Activated T-cell treated with anti-CD3 and anti-CD28 coated beads, Interleukin-2, amount 50 U/mL, for 24 hours (primary cell): ENCODE results near the gene KLHDC9.
A peak's percentile ranks its signal among the peaks of the same experiment; 100 is the strongest.

ENCODE experiments used
- DNase-seq: peaks from one replicate; pipeline ENCODE4 v3.0.0-alpha.2; 2020
- H3K27ac Mint-ChIP-seq: 2 replicates; pipeline ENCODE4 v1.8.0; 2020; ENCODE audit warnings: mild to moderate bottlenecking, mixed read lengths
- H3K27me3 Mint-ChIP-seq: 2 replicates; pipeline ENCODE4 v1.8.0; 2020; ENCODE audit warnings: mixed read lengths
- H3K36me3 Mint-ChIP-seq: 2 replicates; pipeline ENCODE4 v1.8.0; 2020; ENCODE audit warnings: low read depth, mixed read lengths
- H3K4me1 Mint-ChIP-seq: 2 replicates; pipeline ENCODE4 v1.8.0; 2020; ENCODE audit warnings: low read depth, mixed read lengths
- H3K4me3 Mint-ChIP-seq: 2 replicates; pipeline ENCODE4 v1.8.0; 2020; ENCODE audit warnings: mild to moderate bottlenecking, moderate library complexity, mixed read lengths
- H3K9me3 Mint-ChIP-seq: 2 replicates; pipeline ENCODE4 v1.8.0; 2020; ENCODE audit warnings: mixed read lengths

Gene KLHDC9

GRCh38 chr1:161070761-161071160 lies 27.4 kb upstream of the KLHDC9 start:
- Mint-ChIP-seq H3K27me3 (no peaks in the 10 kb centered on the region), H3K4me1 (peaks cover 49% of the 10 kb centered on the region)
- DNase-seq = no peak

GRCh38 chr1:161071886-161072371 lies 26.2 kb upstream of the KLHDC9 start:
- H3K9me3 Mint-ChIP-seq = peaks cover 2% of the 10 kb centered on the region
- peaks cover 23% of the 10 kb centered on the region for H3K36me3 Mint-ChIP-seq
- no peak overlapping the region for H3K4me3 Mint-ChIP-seq
- peak overlapping the region; percentile 17 for H3K27ac Mint-ChIP-seq
- H3K27me3 Mint-ChIP-seq = no peaks in the 10 kb centered on the region
- peak; percentile 62 for DNase-seq
- H3K4me1 Mint-ChIP-seq = peaks cover 42% of the 10 kb centered on the region

More at GRCh38 chr1:161070761-161071160, 27.4 kb upstream of the KLHDC9 start:
- H3K9me3 Mint-ChIP-seq = peaks cover 2% of the 10 kb centered on the region
- peaks cover 32% of the 10 kb centered on the region for H3K36me3 Mint-ChIP-seq
- peak overlapping the region; percentile 98 for H3K27ac Mint-ChIP-seq
- no peak overlapping the region for H3K4me3 Mint-ChIP-seq

GRCh38 chr1:161072751-161073449 lies 25.3 kb upstream of the KLHDC9 start:
- Mint-ChIP-seq H3K9me3 (peaks cover 2% of the 10 kb centered on the region), H3K4me1 (peaks cover 34% of the 10 kb centered on the region), H3K27me3 (no peaks in the 10 kb centered on the region), H3K36me3 (peaks cover 16% of the 10 kb centered on the region), H3K4me3 (no peak overlapping the region), H3K27ac (no peak overlapping the region)
- no peak for DNase-seq

- no peak overlapping the region for H3K27ac Mint-ChIP-seq
- H3K4me1 Mint-ChIP-seq = peaks cover 29% of the 10 kb centered on the region
- H3K27me3 Mint-ChIP-seq = no peaks in the 10 kb centered on the region
- H3K4me3 Mint-ChIP-seq = no peak overlapping the region
- no peak for DNase-seq
- H3K36me3 Mint-ChIP-seq = peaks cover 9% of the 10 kb centered on the region
- peaks cover 2% of the 10 kb centered on the region for H3K9me3 Mint-ChIP-seq
Measured at GRCh38 chr1:161073474-161074121, 24.6 kb upstream of the KLHDC9 start.

GRCh38 chr1:161074676-161075368 lies 23.3 kb upstream of the KLHDC9 start:
- H3K36me3 Mint-ChIP-seq = no peaks in the 10 kb centered on the region
- H3K27me3 Mint-ChIP-seq = no peaks in the 10 kb centered on the region
- peaks cover 26% of the 10 kb centered on the region for H3K4me1 Mint-ChIP-seq
- H3K9me3 Mint-ChIP-seq = peaks cover 2% of the 10 kb centered on the region
- no peak overlapping the region for H3K4me3 Mint-ChIP-seq
- no peak overlapping the region for H3K27ac Mint-ChIP-seq
- DNase-seq = no peak

GRCh38 chr1:161076410-161076809 lies 21.8 kb upstream of the KLHDC9 start:
- Mint-ChIP-seq H3K4me3 (no peak overlapping the region), H3K9me3 (no peaks in the 10 kb centered on the region), H3K36me3 (no peaks in the 10 kb centered on the region), H3K27me3 (no peaks in the 10 kb centered on the region), H3K27ac (no peak overlapping the region), H3K4me1 (peaks cover 14% of the 10 kb centered on the region)
- no peak for DNase-seq

- H3K4me1 Mint-ChIP-seq = peaks cover 5% of the 10 kb centered on the region
- H3K9me3 Mint-ChIP-seq = no peaks in the 10 kb centered on the region
- H3K27me3 Mint-ChIP-seq = no peaks in the 10 kb centered on the region
Measured at GRCh38 chr1:161077426-161077825, 20.7 kb upstream of the KLHDC9 start.

GRCh38 chr1:161079436-161080110 lies 18.6 kb upstream of the KLHDC9 start:
- Mint-ChIP-seq H3K4me1 (peaks cover 4% of the 10 kb centered on the region), H3K36me3 (no peaks in the 10 kb centered on the region), H3K9me3 (no peaks in the 10 kb centered on the region), H3K4me3 (no peak overlapping the region), H3K27me3 (no peaks in the 10 kb centered on the region), H3K27ac (no peak overlapping the region)
- DNase-seq = no peak

More at GRCh38 chr1:161077426-161077825, 20.7 kb upstream of the KLHDC9 start:
- no peak overlapping the region for H3K27ac Mint-ChIP-seq
- H3K4me3 Mint-ChIP-seq = no peak overlapping the region
- DNase-seq = no peak
- H3K36me3 Mint-ChIP-seq = no peaks in the 10 kb centered on the region

- no peak for DNase-seq
- Mint-ChIP-seq H3K4me1 (peaks cover 4% of the 10 kb centered on the region), H3K4me3 (no peak overlapping the region), H3K27me3 (no peaks in the 10 kb centered on the region), H3K9me3 (no peaks in the 10 kb centered on the region), H3K27ac (no peak overlapping the region), H3K36me3 (no peaks in the 10 kb centered on the region)
Measured at GRCh38 chr1:161080441-161081405, 17.4 kb upstream of the KLHDC9 start.

- Mint-ChIP-seq H3K27me3 (no peaks in the 10 kb centered on the region), H3K9me3 (no peaks in the 10 kb centered on the region), H3K4me1 (peaks cover 4% of the 10 kb centered on the region), H3K36me3 (no peaks in the 10 kb centered on the region), H3K27ac (no peak overlapping the region), H3K4me3 (no peak overlapping the region)
- no peak for DNase-seq
Measured at GRCh38 chr1:161081519-161081918, 16.6 kb upstream of the KLHDC9 start.

GRCh38 chr1:161082483-161082882 lies 15.7 kb upstream of the KLHDC9 start:
- H3K27me3 Mint-ChIP-seq = no peaks in the 10 kb centered on the region
- no peak overlapping the region for H3K4me3 Mint-ChIP-seq
- DNase-seq = no peak
- H3K9me3 Mint-ChIP-seq = no peaks in the 10 kb centered on the region
- no peak overlapping the region for H3K27ac Mint-ChIP-seq
- H3K36me3 Mint-ChIP-seq = no peaks in the 10 kb centered on the region
- peaks cover 4% of the 10 kb centered on the region for H3K4me1 Mint-ChIP-seq

GRCh38 chr1:161082996-161083747 lies 15.0 kb upstream of the KLHDC9 start:
- Mint-ChIP-seq H3K27ac (no peak overlapping the region), H3K27me3 (no peaks in the 10 kb centered on the region), H3K9me3 (no peaks in the 10 kb centered on the region), H3K36me3 (no peaks in the 10 kb centered on the region), H3K4me3 (no peak overlapping the region), H3K4me1 (peaks cover 4% of the 10 kb centered on the region)
- DNase-seq = no peak
